ENCODE data around the gene IL18BP.

DNA sequence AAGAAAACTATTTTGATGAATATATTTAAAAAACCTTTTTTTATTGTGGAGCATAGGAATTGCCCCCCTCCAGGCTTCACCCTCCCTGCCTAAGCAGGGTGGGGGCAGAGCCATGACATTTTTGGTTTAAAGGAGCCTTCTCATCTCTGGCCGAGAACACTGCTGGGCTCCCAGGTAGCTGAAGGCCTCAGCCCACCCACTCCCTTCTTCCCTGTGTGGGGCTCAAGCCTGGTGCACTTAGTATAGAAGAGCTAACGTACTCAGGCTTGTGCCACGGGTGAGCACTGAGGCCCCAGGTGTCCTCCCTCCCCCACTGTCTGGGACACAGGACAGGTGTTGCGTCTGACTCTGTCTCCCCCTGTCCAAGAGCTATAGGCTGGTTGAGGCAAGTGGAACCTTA is 2.2 kb upstream of the IL18BP start:
- TF ChIP-seq ZFP3 (CRISPR knock-in tag; IDR thresholded peaks at IDR 0.05) (no peak), OSR1 (CRISPR knock-in tag; IDR thresholded peaks at IDR 0.05) (no peak), SNAI2 (CRISPR knock-in tag; IDR thresholded peaks at IDR 0.05) (no peak), ZFP30 (CRISPR knock-in tag; IDR thresholded peaks at IDR 0.05) (no peak), ISL1 (CRISPR knock-in tag; IDR thresholded peaks at IDR 0.05) (no peak)
- TF ChIP-seq, protein P1, sequence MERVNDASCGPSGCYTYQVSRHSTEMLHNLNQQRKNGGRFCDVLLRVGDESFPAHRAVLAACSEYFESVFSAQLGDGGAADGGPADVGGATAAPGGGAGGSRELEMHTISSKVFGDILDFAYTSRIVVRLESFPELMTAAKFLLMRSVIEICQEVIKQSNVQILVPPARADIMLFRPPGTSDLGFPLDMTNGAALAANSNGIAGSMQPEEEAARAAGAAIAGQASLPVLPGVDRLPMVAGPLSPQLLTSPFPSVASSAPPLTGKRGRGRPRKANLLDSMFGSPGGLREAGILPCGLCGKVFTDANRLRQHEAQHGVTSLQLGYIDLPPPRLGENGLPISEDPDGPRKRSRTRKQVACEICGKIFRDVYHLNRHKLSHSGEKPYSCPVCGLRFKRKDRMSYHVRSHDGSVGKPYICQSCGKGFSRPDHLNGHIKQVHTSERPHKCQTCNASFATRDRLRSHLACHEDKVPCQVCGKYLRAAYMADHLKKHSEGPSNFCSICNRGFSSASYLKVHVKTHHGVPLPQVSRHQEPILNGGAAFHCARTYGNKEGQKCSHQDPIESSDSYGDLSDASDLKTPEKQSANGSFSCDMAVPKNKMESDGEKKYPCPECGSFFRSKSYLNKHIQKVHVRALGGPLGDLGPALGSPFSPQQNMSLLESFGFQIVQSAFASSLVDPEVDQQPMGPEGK (CRISPR knock-in tag; IDR thresholded peaks at IDR 0.05; ENCODE audit: borderline replicate concordance) = no peak
- TF ChIP-seq, protein P2, sequence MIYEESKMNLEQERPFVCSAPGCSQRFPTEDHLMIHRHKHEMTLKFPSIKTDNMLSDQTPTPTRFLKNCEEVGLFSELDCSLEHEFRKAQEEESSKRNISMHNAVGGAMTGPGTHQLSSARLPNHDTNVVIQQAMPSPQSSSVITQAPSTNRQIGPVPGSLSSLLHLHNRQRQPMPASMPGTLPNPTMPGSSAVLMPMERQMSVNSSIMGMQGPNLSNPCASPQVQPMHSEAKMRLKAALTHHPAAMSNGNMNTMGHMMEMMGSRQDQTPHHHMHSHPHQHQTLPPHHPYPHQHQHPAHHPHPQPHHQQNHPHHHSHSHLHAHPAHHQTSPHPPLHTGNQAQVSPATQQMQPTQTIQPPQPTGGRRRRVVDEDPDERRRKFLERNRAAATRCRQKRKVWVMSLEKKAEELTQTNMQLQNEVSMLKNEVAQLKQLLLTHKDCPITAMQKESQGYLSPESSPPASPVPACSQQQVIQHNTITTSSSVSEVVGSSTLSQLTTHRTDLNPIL (CRISPR knock-in tag; IDR thresholded peaks at IDR 0.05; ENCODE audit: low read depth) = no peak
